K562 (cell line): ENCODE data around the gene TPM4. TPM values are rescaled to one million over a fixed set of nuclear protein-coding genes. Genes with fewer than 3 reads are reported as not detected.

ENCODE experiments used
- CC2D1A ChIP-seq: fragments of 450-650 bp; IDR thresholded peaks from 2 replicates; pipeline ENCODE4 v1.6.1; 2017; ENCODE audit warnings: mild to moderate bottlenecking
- CHD1 ChIP-seq: fragments of 200-600 bp; sonication (generic); IDR thresholded peaks from one replicate; pipeline ENCODE4 v1.6.1; 2012; ENCODE audit warnings: mild to moderate bottlenecking, moderate library complexity, low read length, inconsistent platforms
- EZH2 ChIP-seq: IDR thresholded peaks from 2 replicates; pipeline ENCODE4 v1.6.1; 2012; ENCODE audit warnings: low read depth, mild to moderate bottlenecking, inconsistent platforms, low read length, borderline replicate concordance
- GABPB1 ChIP-seq: sonication (generic); formaldehyde crosslinking; IDR thresholded peaks from 2 replicates; pipeline ENCODE4 v1.8.0; 2022; ENCODE audit warnings: mild to moderate bottlenecking, missing genetic modification reagents
- MAZ ChIP-seq, 2 experiments: fragments of 450-650 bp in 1 of 2; sonication (generic) in 1 of 2; formaldehyde crosslinking; IDR thresholded peaks in 1 of 2; conservative IDR thresholded peaks in 1 of 2; 2 replicates each; pipeline versions ENCODE4 v1.4.0 to v1.5.0; 2020; ENCODE audit warnings: mild to moderate bottlenecking in 1 of 2, missing genetic modification reagents in 1 of 2
- NBN ChIP-seq: fragments of 450-650 bp; IDR thresholded peaks from 2 replicates; pipeline ENCODE4 v1.6.1; 2016; ENCODE audit warnings: low read depth, mild to moderate bottlenecking
- PTBP1 ChIP-seq: fragments of 200-400 bp; formaldehyde crosslinking; IDR thresholded peaks from 2 replicates; pipeline ENCODE4 v1.6.1; 2017; ENCODE audit warnings: low read depth, low read length
- RAD51 ChIP-seq: fragments of 450-650 bp; IDR thresholded peaks from 2 replicates; pipeline ENCODE4 v1.7.1; 2016; ENCODE audit warnings: low read depth, mild to moderate bottlenecking, borderline replicate concordance
- polyA plus RNA-seq, 8 experiments: library from polyadenylated mRNA; depleted of rRNA in 4 of 8; stranded (reverse) in 5 of 8; unstranded in 3 of 8; fragments of >200 nt; fragmentation: Nextera tagmentation in 2 of 8; fragmentation: Illumina TruSeq in 1 of 8; extraction: Ambion mirVana in 2 of 8; extraction: Trizol in 1 of 8; gene quantifications; 2 replicates each; pipeline versions ENCODE4 v1.2.1 to v1.2.3, GENCODE V29; 2011 to 2014; ENCODE audit warnings: inconsistent platforms in 1 of 8, missing spikeins in 1 of 8
- total RNA-seq, 7 experiments: library from RNA; depleted of rRNA in 6 of 7; stranded (reverse); fragments of >200 nt in 6 of 7; fragmentation: Illumina TruSeq in 2 of 7; extraction: Trizol in 2 of 7; gene quantifications; 2 replicates each; pipeline versions ENCODE4 v1.2.1 to v1.2.3, GENCODE V29; 2011 to 2021; ENCODE audit warnings: low replicate concordance in 1 of 7
- TF ChIP-seq, protein P1 (sequence below), 2 experiments: fragments of 450-650 bp in 1 of 2; sonication (generic) in 1 of 2; formaldehyde crosslinking in 1 of 2; IDR thresholded peaks; 2 replicates each; pipeline versions ENCODE4 v1.7.1 to v1.9.0; 2016 to 2022; ENCODE audit warnings: inconsistent platforms in 1 of 2, mild to moderate bottlenecking in 1 of 2, missing genetic modification reagents in 1 of 2
- TF ChIP-seq, protein P2 (sequence below): sonication (generic); formaldehyde crosslinking; IDR thresholded peaks from 2 replicates; pipeline ENCODE4 v1.8.0; 2022; ENCODE audit warnings: mild to moderate bottlenecking, missing genetic modification reagents
- TF ChIP-seq, protein P3 (sequence below): sonication (generic); formaldehyde crosslinking; IDR thresholded peaks from 2 replicates; pipeline ENCODE4 v1.8.0; 2022; ENCODE audit warnings: mild to moderate bottlenecking, missing genetic modification reagents

The TPM4 gene
- total and polyA plus RNA-seq, 9 of the 15 experiments (the other 6 are each of a cell fraction or from before 2014, with no cell fraction given), result 28.1 to 111 (median 77.4) TPM

DNA sequence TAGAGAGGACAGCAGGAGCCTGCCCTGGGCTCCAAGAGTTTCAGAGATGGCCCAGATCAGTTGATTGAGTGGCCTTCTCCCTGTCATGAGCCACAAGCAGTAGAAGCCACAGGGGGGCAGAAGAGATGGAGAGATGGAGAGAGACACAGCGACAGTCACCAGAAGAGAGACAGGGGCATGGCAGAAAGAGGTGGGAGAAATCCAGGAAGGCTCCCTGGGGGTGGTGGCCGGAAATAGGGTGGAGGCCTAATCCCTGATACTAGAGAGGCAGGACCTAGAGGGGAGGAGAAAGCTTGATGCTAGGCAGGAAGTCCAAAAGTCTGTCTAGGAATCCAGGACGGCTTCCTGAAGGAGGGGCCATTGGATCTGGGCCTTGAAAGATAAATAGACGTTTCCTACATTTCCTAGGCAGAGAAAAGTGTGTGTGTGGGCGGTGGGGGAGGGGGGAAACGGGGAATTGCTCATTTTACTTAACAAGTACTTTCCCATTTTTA lies 9.6 kb upstream of the TPM4 start (continued):
- TF ChIP-seq, protein P1, sequence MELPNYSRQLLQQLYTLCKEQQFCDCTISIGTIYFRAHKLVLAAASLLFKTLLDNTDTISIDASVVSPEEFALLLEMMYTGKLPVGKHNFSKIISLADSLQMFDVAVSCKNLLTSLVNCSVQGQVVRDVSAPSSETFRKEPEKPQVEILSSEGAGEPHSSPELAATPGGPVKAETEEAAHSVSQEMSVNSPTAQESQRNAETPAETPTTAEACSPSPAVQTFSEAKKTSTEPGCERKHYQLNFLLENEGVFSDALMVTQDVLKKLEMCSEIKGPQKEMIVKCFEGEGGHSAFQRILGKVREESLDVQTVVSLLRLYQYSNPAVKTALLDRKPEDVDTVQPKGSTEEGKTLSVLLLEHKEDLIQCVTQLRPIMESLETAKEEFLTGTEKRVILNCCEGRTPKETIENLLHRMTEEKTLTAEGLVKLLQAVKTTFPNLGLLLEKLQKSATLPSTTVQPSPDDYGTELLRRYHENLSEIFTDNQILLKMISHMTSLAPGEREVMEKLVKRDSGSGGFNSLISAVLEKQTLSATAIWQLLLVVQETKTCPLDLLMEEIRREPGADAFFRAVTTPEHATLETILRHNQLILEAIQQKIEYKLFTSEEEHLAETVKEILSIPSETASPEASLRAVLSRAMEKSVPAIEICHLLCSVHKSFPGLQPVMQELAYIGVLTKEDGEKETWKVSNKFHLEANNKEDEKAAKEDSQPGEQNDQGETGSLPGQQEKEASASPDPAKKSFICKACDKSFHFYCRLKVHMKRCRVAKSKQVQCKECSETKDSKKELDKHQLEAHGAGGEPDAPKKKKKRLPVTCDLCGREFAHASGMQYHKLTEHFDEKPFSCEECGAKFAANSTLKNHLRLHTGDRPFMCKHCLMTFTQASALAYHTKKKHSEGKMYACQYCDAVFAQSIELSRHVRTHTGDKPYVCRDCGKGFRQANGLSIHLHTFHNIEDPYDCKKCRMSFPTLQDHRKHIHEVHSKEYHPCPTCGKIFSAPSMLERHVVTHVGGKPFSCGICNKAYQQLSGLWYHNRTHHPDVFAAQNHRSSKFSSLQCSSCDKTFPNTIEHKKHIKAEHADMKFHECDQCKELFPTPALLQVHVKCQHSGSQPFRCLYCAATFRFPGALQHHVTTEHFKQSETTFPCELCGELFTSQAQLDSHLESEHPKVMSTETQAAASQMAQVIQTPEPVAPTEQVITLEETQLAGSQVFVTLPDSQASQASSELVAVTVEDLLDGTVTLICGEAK (IDR thresholded peaks at IDR 0.05), result peak; percentile 68; the same call in 1 of the 2 replicates
- TF ChIP-seq, protein P1 (CRISPR knock-in tag; IDR thresholded peaks at IDR 0.05), result no peak
- TF ChIP-seq CHD1 (no peak), EZH2 (no peak), RAD51 (no peak), GABPB1 (CRISPR knock-in tag) (peak; percentile 49; the same call in 1 of the 2 replicates), PTBP1 (peak; percentile 96), NBN (peak; percentile 87; the same call in 1 of the 2 replicates), MAZ (CRISPR knock-in tag; conservative IDR thresholded peaks at IDR 0.05 in 1 of 2, IDR thresholded peaks at IDR 0.05 in 1 of 2) (peak in 1 of 2 experiments; percentile 45; a peak in 1 of 4 replicates), CC2D1A (peak; percentile 86)
- TF ChIP-seq, protein P2, sequence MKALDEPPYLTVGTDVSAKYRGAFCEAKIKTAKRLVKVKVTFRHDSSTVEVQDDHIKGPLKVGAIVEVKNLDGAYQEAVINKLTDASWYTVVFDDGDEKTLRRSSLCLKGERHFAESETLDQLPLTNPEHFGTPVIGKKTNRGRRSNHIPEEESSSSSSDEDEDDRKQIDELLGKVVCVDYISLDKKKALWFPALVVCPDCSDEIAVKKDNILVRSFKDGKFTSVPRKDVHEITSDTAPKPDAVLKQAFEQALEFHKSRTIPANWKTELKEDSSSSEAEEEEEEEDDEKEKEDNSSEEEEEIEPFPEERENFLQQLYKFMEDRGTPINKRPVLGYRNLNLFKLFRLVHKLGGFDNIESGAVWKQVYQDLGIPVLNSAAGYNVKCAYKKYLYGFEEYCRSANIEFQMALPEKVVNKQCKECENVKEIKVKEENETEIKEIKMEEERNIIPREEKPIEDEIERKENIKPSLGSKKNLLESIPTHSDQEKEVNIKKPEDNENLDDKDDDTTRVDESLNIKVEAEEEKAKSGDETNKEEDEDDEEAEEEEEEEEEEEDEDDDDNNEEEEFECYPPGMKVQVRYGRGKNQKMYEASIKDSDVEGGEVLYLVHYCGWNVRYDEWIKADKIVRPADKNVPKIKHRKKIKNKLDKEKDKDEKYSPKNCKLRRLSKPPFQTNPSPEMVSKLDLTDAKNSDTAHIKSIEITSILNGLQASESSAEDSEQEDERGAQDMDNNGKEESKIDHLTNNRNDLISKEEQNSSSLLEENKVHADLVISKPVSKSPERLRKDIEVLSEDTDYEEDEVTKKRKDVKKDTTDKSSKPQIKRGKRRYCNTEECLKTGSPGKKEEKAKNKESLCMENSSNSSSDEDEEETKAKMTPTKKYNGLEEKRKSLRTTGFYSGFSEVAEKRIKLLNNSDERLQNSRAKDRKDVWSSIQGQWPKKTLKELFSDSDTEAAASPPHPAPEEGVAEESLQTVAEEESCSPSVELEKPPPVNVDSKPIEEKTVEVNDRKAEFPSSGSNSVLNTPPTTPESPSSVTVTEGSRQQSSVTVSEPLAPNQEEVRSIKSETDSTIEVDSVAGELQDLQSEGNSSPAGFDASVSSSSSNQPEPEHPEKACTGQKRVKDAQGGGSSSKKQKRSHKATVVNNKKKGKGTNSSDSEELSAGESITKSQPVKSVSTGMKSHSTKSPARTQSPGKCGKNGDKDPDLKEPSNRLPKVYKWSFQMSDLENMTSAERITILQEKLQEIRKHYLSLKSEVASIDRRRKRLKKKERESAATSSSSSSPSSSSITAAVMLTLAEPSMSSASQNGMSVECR (CRISPR knock-in tag), result no peak
- TF ChIP-seq, protein P3, sequence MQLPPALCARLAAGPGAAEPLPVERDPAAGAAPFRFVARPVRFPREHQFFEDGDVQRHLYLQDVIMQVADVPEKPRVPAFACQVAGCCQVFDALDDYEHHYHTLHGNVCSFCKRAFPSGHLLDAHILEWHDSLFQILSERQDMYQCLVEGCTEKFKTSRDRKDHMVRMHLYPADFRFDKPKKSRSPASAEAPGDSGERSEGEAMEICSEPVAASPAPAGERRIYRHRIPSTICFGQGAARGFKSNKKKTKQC, result no peak
